ENCODE results near the gene ZNF678. TPM values are rescaled to one million over a fixed set of nuclear protein-coding genes. Genes with fewer than 3 reads are reported as not detected.

The ZNF678 gene
- total and polyA plus RNA-seq, 2 of the 8 experiments (the other 6 are each of a cell fraction or from before 2014, with no cell fraction given): 6.9 to 28.3 TPM

- no peak overlapping the region for H3K4me2 ChIP-seq (ENCODE audit: insufficient read depth in 1 of 2, low read depth in 2 of 2, low read length in 2 of 2)
- no peaks in the 10 kb centered on the region for H3K23me2 ChIP-seq (ENCODE audit: low read depth, low read length)
- no peaks in the 10 kb centered on the region for H3K79me2 ChIP-seq (ENCODE audit: control insufficient read depth in 1 of 2, insufficient read depth in 2 of 2, low read length in 2 of 2)
- H2BK120ac ChIP-seq (replicated peaks; ENCODE audit: low read depth, low read length): no peak overlapping the region
- H3K27ac ChIP-seq (ENCODE audit: low read depth, low read length): no peak overlapping the region
- H2BK12ac ChIP-seq (ENCODE audit: low read depth, low read length): no peak overlapping the region
- FAIRE-seq (no peak), DNase-seq (ENCODE audit: low read depth in 1 of 2, low spot score in 2 of 2) (no peak)
- H3K4me1 ChIP-seq (replicated peaks in 1 of 4; ENCODE audit: control insufficient read depth in 3 of 4, insufficient read depth in 4 of 4, low read length in 3 of 4): no peaks in the 10 kb centered on the region
- no peak overlapping the region for H2BK15ac ChIP-seq (ENCODE audit: low read length)
- no peak overlapping the region for H3K14ac ChIP-seq (ENCODE audit: insufficient read length)
- H3K9me3 ChIP-seq (ENCODE audit: insufficient read depth in 2 of 2, low read depth in 1 of 2, low read length in 1 of 2): peaks cover 4 to 21% of the 10 kb centered on the region in 2 experiments; a peak in 2 of 4 replicates
- no peak overlapping the region for H2BK20ac ChIP-seq (ENCODE audit: low read length)
- H2AFZ ChIP-seq (ENCODE audit: low read length): no peak overlapping the region
- no peak overlapping the region for H4K5ac ChIP-seq (ENCODE audit: insufficient read length, low read depth, low read length)
- POLR2A ChIA-PET (ENCODE audit: partially characterized antibody): no interaction called here
- no peak overlapping the region for H3K4ac ChIP-seq (replicated peaks; ENCODE audit: insufficient read length, low read depth, low read length)
- H3K27me3 ChIP-seq (replicated peaks in 1 of 4; ENCODE audit: control insufficient read depth in 3 of 4, extremely low read depth in 1 of 4, insufficient read depth in 3 of 4, low read length in 3 of 4): no peaks in the 10 kb centered on the region
- no peaks in the 10 kb centered on the region for H4K20me1 ChIP-seq (replicated peaks in 1 of 2; ENCODE audit: control insufficient read depth in 1 of 2, insufficient read depth in 2 of 2, low read length in 2 of 2)
- TF ChIP-seq GABPA (IDR thresholded peaks at IDR 0.05; ENCODE audit: borderline replicate concordance, insufficient read depth, low read length) (no peak), CREB1 (IDR thresholded peaks at IDR 0.05) (no peak)
- no peak overlapping the region for H4K8ac ChIP-seq (ENCODE audit: extremely low read depth, insufficient read depth, low read length)
- H3K18ac ChIP-seq (ENCODE audit: extremely low read depth, low read length): no peak overlapping the region
- CTCF ChIA-PET (ENCODE audit: partially characterized antibody): interaction anchor here (0.9 kb wide), 1 partner anchor 67 kb away, joined by 3 read pairs; no protein-coding TSS in a partner anchor
- H3K56ac ChIP-seq (replicated peaks; ENCODE audit: insufficient read length, low read depth, low read length): no peak overlapping the region
- no peak overlapping the region for H3K4me3 ChIP-seq (ENCODE audit: extremely low read depth in 1 of 4, insufficient read depth in 2 of 4, low read depth in 3 of 4, low read length in 4 of 4)
- no peak overlapping the region for H3K23ac ChIP-seq (ENCODE audit: insufficient read length)
- H4K91ac ChIP-seq (replicated peaks; ENCODE audit: insufficient read length, low read length): no peak overlapping the region
- no peaks in the 10 kb centered on the region for H3K36me3 ChIP-seq (ENCODE audit: control insufficient read depth in 2 of 4, insufficient read depth in 4 of 4, low read length in 3 of 4)
- H2BK5ac ChIP-seq (ENCODE audit: low read depth, low read length): no peak overlapping the region
- no peak overlapping the region for H2AK5ac ChIP-seq (ENCODE audit: low read depth, low read length)
- WGBS, 2 experiments (ENCODE audit: extremely low coverage in 1 of 2, insufficient coverage in 1 of 2, insufficient read length in 1 of 2, insufficient replicate concordance in 2 of 2, low coverage in 1 of 2, low lambda C conversion rate in 2 of 2, missing lambda C conversion rate in 1 of 2): 75% methylated on average over 3 of the region's 3 CpGs; no CpG with 5 or more reads in 1 of the 2 experiments
- no peak overlapping the region for H3K9ac ChIP-seq (replicated peaks in 1 of 4; ENCODE audit: extremely low read depth in 1 of 4, low read depth in 3 of 4, low read length in 3 of 4)
- H3K79me1 ChIP-seq (ENCODE audit: low read depth, low read length): no peaks in the 10 kb centered on the region
Measured at GRCh38 chr1:227548448-227548847, 14.9 kb upstream of the ZNF678 start.

Data from H1 (cell line).